22Rv1 (cell line): Measurements from ENCODE around the gene STAT6.

Experiments used
- CTCF ChIP-seq: fragments of 450-650 bp; IDR thresholded peaks from 2 replicates; pipeline ENCODE4 v1.5.1; 2017; ENCODE audit warnings: mild to moderate bottlenecking
- ZFX ChIP-seq: fragments of 450-650 bp; IDR thresholded peaks from 2 replicates; pipeline ENCODE4 v1.6.1; 2017; ENCODE audit warnings: antibody characterized with exemption, borderline replicate concordance

GRCh38 chr12:57089271-57090245, 21.6 kb downstream of the STAT6 start:
- TF ChIP-seq CTCF (no peak), ZFX (no peak)
